Measurements from ENCODE around the gene XRCC1.
"Not testable (repeated sequence)": the region's sequence is repeated elsewhere in the genome, so short reads cannot be mapped to it uniquely, and the experiment has no call there.

The XRCC1 gene

GRCh38 chr19:43599635-43600295, 24.4 kb upstream of the XRCC1 start:
- DNase-seq = no peak

GRCh38 chr19:43598445-43599240, 23.3 kb upstream of the XRCC1 start:
- no peak for DNase-seq

- no peak for DNase-seq
Observed at GRCh38 chr19:43597876-43598275, 22.5 kb upstream of the XRCC1 start.

GRCh38 chr19:43596842-43597461, 21.6 kb upstream of the XRCC1 start:
- peak; percentile 43 for DNase-seq

GRCh38 chr19:43595999-43596841, 20.9 kb upstream of the XRCC1 start, which contains the start of the genes IRGQ and ZNF576:
Gene IRGQ, minus strand, starts transcription at chr19:43596134. Its CDS starts 796 bp downstream, at chr19:43595338.
Gene ZNF576, plus strand, starts transcription at chr19:43596595. Its CDS starts 514 bp downstream, at chr19:43597109.
- DNase-seq = peak; percentile 100

GRCh38 chr19:43595605-43595998, 20.3 kb upstream of the XRCC1 start:
- DNase-seq = no peak

- DNase-seq = peak; percentile 88
Observed at GRCh38 chr19:43594710-43595604, 19.6 kb upstream of the XRCC1 start.

- no peak for DNase-seq
Observed at GRCh38 chr19:43594081-43594697, 18.9 kb upstream of the XRCC1 start.

GRCh38 chr19:43592800-43593350, 17.5 kb upstream of the XRCC1 start:
- no peak for DNase-seq

- no peak for DNase-seq
Observed at GRCh38 chr19:43591904-43592772, 16.8 kb upstream of the XRCC1 start.

- DNase-seq = no peak
Observed at GRCh38 chr19:43589678-43590077, 14.4 kb upstream of the XRCC1 start.

GRCh38 chr19:43589277-43589676, 13.9 kb upstream of the XRCC1 start:
- DNase-seq = no peak

- not testable (repeated sequence) for DNase-seq
Observed at GRCh38 chr19:43587029-43587428, 11.7 kb upstream of the XRCC1 start.

- DNase-seq = no peak
Observed at GRCh38 chr19:43586346-43586745, 11.0 kb upstream of the XRCC1 start.

GRCh38 chr19:43584484-43584883, 9.2 kb upstream of the XRCC1 start:
- no peak for DNase-seq

- peak; percentile 37 for DNase-seq
Observed at GRCh38 chr19:43582495-43582894, 7.2 kb upstream of the XRCC1 start.

GRCh38 chr19:43581467-43581866, 6.1 kb upstream of the XRCC1 start:
- DNase-seq = peak; percentile 60

GRCh38 chr19:43578787-43579186, 3.5 kb upstream of the XRCC1 start:
- DNase-seq = no peak

- DNase-seq = no peak
Observed at GRCh38 chr19:43575955-43576878, 890 bp upstream of the XRCC1 start.
